ENCODE measurements around the gene FAM193B.

DNA sequence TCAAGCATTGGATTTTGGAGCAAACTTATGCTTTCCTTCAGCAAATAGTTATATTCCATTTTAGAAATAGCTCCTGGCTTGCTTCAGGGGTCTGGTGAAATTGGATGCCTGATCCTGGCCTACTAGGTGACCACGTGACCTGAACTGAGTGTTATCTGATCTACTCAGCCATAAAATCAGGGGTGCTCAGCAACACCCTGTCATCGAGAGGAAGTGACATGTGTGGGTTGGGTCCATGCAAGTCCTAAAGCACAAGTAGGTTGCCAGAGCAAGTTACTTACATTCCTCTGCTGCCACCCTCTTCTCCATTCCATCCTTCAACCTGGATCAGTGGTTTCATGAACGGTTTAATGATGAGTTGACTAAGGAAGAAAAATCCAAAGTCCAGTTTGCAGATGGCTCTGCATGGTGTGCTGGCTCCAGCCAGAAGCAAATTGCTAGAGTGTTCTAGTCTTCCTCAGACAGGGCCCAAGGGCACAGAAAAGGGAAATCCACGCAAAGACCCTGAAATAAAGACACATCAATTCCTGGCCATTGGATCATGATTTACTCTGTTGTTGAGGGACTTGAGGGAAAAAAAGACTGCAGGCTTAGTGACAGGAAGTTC, 2.8 kb upstream of the FAM193B start:
- TF ChIP-seq, protein P1, sequence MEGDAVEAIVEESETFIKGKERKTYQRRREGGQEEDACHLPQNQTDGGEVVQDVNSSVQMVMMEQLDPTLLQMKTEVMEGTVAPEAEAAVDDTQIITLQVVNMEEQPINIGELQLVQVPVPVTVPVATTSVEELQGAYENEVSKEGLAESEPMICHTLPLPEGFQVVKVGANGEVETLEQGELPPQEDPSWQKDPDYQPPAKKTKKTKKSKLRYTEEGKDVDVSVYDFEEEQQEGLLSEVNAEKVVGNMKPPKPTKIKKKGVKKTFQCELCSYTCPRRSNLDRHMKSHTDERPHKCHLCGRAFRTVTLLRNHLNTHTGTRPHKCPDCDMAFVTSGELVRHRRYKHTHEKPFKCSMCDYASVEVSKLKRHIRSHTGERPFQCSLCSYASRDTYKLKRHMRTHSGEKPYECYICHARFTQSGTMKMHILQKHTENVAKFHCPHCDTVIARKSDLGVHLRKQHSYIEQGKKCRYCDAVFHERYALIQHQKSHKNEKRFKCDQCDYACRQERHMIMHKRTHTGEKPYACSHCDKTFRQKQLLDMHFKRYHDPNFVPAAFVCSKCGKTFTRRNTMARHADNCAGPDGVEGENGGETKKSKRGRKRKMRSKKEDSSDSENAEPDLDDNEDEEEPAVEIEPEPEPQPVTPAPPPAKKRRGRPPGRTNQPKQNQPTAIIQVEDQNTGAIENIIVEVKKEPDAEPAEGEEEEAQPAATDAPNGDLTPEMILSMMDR (IDR thresholded peaks at IDR 0.05) = no peak
- no peak for TF ChIP-seq POLR2A (IDR thresholded peaks at IDR 0.05)

Measured in Peyer's patch (tissue), 4 donors.